Calu3 (cell line): ENCODE measurements around the gene ARL8A. TPM values are rescaled to one million over a fixed set of nuclear protein-coding genes. Genes with fewer than 3 reads are reported as not detected.
A peak's percentile ranks its signal among the peaks of the same experiment; 100 is the strongest.

Experiments used
- BruUV-seq: library from RNA; stranded (reverse); fragments of 400-500 nt; replicated peaks from 2 replicates; lab custom pipeline; 2021; lab: Mats Ljungman, UMichigan
- CTCF ChIA-PET: fragments of 300-600 bp; sonication (Branson Sonifier 250); formaldehyde crosslinking; loops from one replicate; lab custom pipeline; 2022; ENCODE audit warnings: antibody characterized with exemption; lab: Charles Lee
- DNase-seq: peaks from one replicate; pipeline ENCODE4 v3.0.0; 2022
- H3K27ac Mint-ChIP-seq: one replicate; pipeline ENCODE4 v1.8.0; 2022; ENCODE audit warnings: mixed read lengths; ENCODE audit not compliant: unreplicated experiment
- H3K27me3 Mint-ChIP-seq: one replicate; pipeline ENCODE4 v1.8.0; 2022; ENCODE audit warnings: mixed read lengths; ENCODE audit not compliant: unreplicated experiment
- H3K36me3 Mint-ChIP-seq: one replicate; pipeline ENCODE4 v1.8.0; 2022; ENCODE audit warnings: mild to moderate bottlenecking, moderate library complexity, mixed read lengths; ENCODE audit not compliant: insufficient read depth, unreplicated experiment
- H3K4me1 Mint-ChIP-seq: one replicate; pipeline ENCODE4 v1.8.0; 2022; ENCODE audit warnings: mild to moderate bottlenecking, low read depth, mixed read lengths; ENCODE audit not compliant: unreplicated experiment
- H3K4me3 Mint-ChIP-seq: one replicate; pipeline ENCODE4 v1.8.0; 2022; ENCODE audit warnings: mild to moderate bottlenecking, low read depth, moderate library complexity, mixed read lengths; ENCODE audit not compliant: unreplicated experiment
- H3K9me3 Mint-ChIP-seq: one replicate; pipeline ENCODE4 v1.8.0; 2022; ENCODE audit warnings: low read depth, mixed read lengths; ENCODE audit not compliant: unreplicated experiment
- CTCF ChIP-seq: fragments of 200-600 bp; IDR thresholded peaks from one replicate; pipeline ENCODE4 v1.8.0; 2022; ENCODE audit warnings: antibody characterized with exemption; ENCODE audit not compliant: unreplicated experiment
- intact Hi-C: fragments of 100-400 bp; cut with micrococcal nuclease; formaldehyde crosslinking; loops from one replicate; pipeline ENCODE4 v1.10.0; 2022; ENCODE audit not compliant: unreplicated experiment
- total RNA-seq: library from RNA; stranded (reverse); gene quantifications from 2 replicates; pipeline ENCODE4 v1.2.3, GENCODE V29; 2022

Gene ARL8A
- total RNA-seq, 1 experiment from 2014 or later, result 64.1 TPM

- no peaks in the 10 kb centered on the region for H3K9me3 Mint-ChIP-seq
- no peak for DNase-seq
- no TSS peak for BruUV-seq
Measured at GRCh38 chr1:202158810-202159533, 14.4 kb upstream of the ARL8A start.

GRCh38 chr1:202157945-202158344 is 13.4 kb upstream of the ARL8A start:
- DNase-seq, result no peak
- no peak overlapping the region for H3K4me3 Mint-ChIP-seq
- H3K9me3 Mint-ChIP-seq, result no peaks in the 10 kb centered on the region
- H3K27ac Mint-ChIP-seq, result no peak overlapping the region
- BruUV-seq, result no TSS peak
- no peak for TF ChIP-seq CTCF
- H3K36me3 Mint-ChIP-seq, result no peaks in the 10 kb centered on the region
- H3K27me3 Mint-ChIP-seq, result peaks cover 18% of the 10 kb centered on the region
- peaks cover 17% of the 10 kb centered on the region for H3K4me1 Mint-ChIP-seq
- CTCF ChIA-PET, result no interaction called here
- intact Hi-C loops, result no loop called here

More at GRCh38 chr1:202158810-202159533, 14.4 kb upstream of the ARL8A start:
- H3K4me3 Mint-ChIP-seq, result no peak overlapping the region
- no peak for TF ChIP-seq CTCF
- CTCF ChIA-PET, result interaction anchor here (0.7 kb wide), 2 partner anchors 23 to 549 kb away, joined by 4 read pairs; no protein-coding TSS in a partner anchor
- intact Hi-C loops, result no loop called here
- no peak overlapping the region for H3K27ac Mint-ChIP-seq
- peaks cover 21% of the 10 kb centered on the region for H3K27me3 Mint-ChIP-seq
- H3K36me3 Mint-ChIP-seq, result no peaks in the 10 kb centered on the region
- H3K4me1 Mint-ChIP-seq, result peaks cover 17% of the 10 kb centered on the region

- Mint-ChIP-seq H3K4me3 (no peak overlapping the region), H3K27me3 (peaks cover 19% of the 10 kb centered on the region), H3K9me3 (no peaks in the 10 kb centered on the region), H3K27ac (no peak overlapping the region), H3K36me3 (no peaks in the 10 kb centered on the region), H3K4me1 (peaks cover 17% of the 10 kb centered on the region)
- TF ChIP-seq CTCF, result no peak
- CTCF ChIA-PET, result interaction anchor here (0.9 to 1.3 kb wide), 2 partner anchors 9 to 261 kb away, joined by 3 to 6 read pairs; no protein-coding TSS in a partner anchor
- no peak for DNase-seq
- intact Hi-C loops, result no loop called here
- no TSS peak for BruUV-seq
Measured at GRCh38 chr1:202156590-202156989, 12.1 kb upstream of the ARL8A start.

DNA sequence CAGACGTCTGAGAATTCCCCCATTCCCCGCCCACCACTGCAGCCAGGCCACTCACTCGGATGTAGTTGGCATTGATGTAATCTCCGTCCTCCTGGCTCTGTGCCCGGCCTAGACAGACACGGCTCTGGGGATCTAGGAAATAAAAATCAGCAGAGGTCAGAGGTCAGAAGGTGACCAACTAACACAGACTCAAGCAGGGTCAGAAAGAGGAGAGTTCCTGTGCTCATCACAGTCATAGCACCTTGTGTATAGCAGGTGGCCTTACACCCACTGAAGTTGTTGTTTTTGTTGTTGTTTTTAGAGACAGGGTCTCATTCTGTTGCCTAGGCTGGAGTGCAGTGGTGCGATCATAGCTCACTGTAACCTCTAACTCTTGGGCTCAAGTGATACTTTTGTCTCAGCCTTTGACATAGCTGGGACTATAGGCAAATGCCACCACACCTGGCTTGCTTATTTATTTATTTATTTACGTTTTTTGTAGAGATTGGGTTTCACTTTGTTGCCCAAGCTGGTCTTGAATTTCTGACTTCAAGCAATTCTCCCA is 11.0 kb upstream of the ARL8A start:
- H3K27ac Mint-ChIP-seq, result no peak overlapping the region
- TF ChIP-seq CTCF, result no peak
- H3K4me3 Mint-ChIP-seq, result no peak overlapping the region
- intact Hi-C loops, result no loop called here
- H3K9me3 Mint-ChIP-seq, result no peaks in the 10 kb centered on the region
- peak; percentile 84 for DNase-seq
- H3K4me1 Mint-ChIP-seq, result peaks cover 17% of the 10 kb centered on the region
- H3K27me3 Mint-ChIP-seq, result peaks cover 16% of the 10 kb centered on the region
- CTCF ChIA-PET, result interaction anchor here (0.8 to 1.7 kb wide), 8 partner anchors 10 to 564 kb away, joined by 3 to 6 read pairs (median 4); partner anchors contain the start of gene LGR6
- no TSS peak for BruUV-seq
- no peaks in the 10 kb centered on the region for H3K36me3 Mint-ChIP-seq
